GM23248 (cell line): Measurements from ENCODE around the gene JSRP1. TPM values are rescaled to one million over a fixed set of nuclear protein-coding genes. Genes with fewer than 3 reads are reported as not detected.

ENCODE experiments used
- DNase-seq: peaks from one replicate; pipeline ENCODE4 v3.0.0-alpha.2; 2015
- H2AFZ ChIP-seq: fragments of 200-600 bp; sonication (generic); 2 replicates; pipeline ENCODE4 v1.6.1; 2016; ENCODE audit warnings: antibody characterized with exemption
- H3F3A ChIP-seq: fragments of 200-600 bp; sonication (generic); 2 replicates; pipeline ENCODE4 v1.6.1; 2016; ENCODE audit warnings: mild to moderate bottlenecking, antibody characterized with exemption, mixed run types; ENCODE audit not compliant: insufficient read depth
- H3K27ac ChIP-seq: fragments of 200-600 bp; sonication (generic); 2 replicates; pipeline ENCODE4 v1.5.1; 2016; ENCODE audit warnings: mild to moderate bottlenecking
- H3K27me3 ChIP-seq: fragments of 200-600 bp; sonication (generic); replicated peaks from 2 replicates; pipeline ENCODE4 v1.6.1; 2016; ENCODE audit warnings: mild to moderate bottlenecking; ENCODE audit not compliant: insufficient read depth
- H3K36me3 ChIP-seq: fragments of 200-600 bp; sonication (generic); 2 replicates; pipeline ENCODE4 v1.6.1; 2016; ENCODE audit warnings: low read depth, mild to moderate bottlenecking
- H3K4me1 ChIP-seq: fragments of 200-600 bp; sonication (generic); 2 replicates; pipeline ENCODE4 v1.6.1; 2016; ENCODE audit warnings: mild to moderate bottlenecking; ENCODE audit not compliant: insufficient read depth
- H3K4me2 ChIP-seq: fragments of 200-600 bp; sonication (generic); one replicate; pipeline ENCODE4 v1.6.1; 2016; ENCODE audit warnings: mild to moderate bottlenecking; ENCODE audit not compliant: unreplicated experiment
- H3K4me3 ChIP-seq: fragments of 200-600 bp; sonication (generic); 2 replicates; pipeline ENCODE4 v1.5.1; 2016; ENCODE audit warnings: mild to moderate bottlenecking
- H3K79me2 ChIP-seq: fragments of 200-600 bp; sonication (generic); 2 replicates; pipeline ENCODE4 v1.6.1; 2016; ENCODE audit warnings: mild to moderate bottlenecking; ENCODE audit not compliant: insufficient read depth
- H3K9ac ChIP-seq: fragments of 200-600 bp; sonication (generic); 2 replicates; pipeline ENCODE4 v1.6.1; 2016; ENCODE audit warnings: mild to moderate bottlenecking
- H3K9me2 ChIP-seq: fragments of 200-600 bp; sonication (generic); 2 replicates; pipeline ENCODE4 v1.6.1; 2016; ENCODE audit warnings: mixed run types, mild to moderate bottlenecking, moderate library complexity; ENCODE audit not compliant: insufficient read depth
- H3K9me3 ChIP-seq: fragments of 200-600 bp; sonication (generic); one replicate; pipeline ENCODE4 v1.6.1; 2017; ENCODE audit warnings: low read depth
- H4K20me1 ChIP-seq: fragments of 200-600 bp; sonication (generic); 2 replicates; pipeline ENCODE4 v1.6.0; 2016; ENCODE audit not compliant: insufficient read depth
- EZH2 ChIP-seq: fragments of 200-600 bp; sonication (generic); IDR thresholded peaks from 2 replicates; pipeline ENCODE4 v1.6.1; 2018; ENCODE audit warnings: antibody characterized with exemption, mild to moderate bottlenecking; ENCODE audit not compliant: insufficient read depth, poor library complexity, severe bottlenecking
- EZH2phosphoT487 ChIP-seq: fragments of 200-600 bp; sonication (generic); IDR thresholded peaks from 2 replicates; pipeline ENCODE4 v1.6.1; 2018; ENCODE audit warnings: antibody characterized with exemption, moderate library complexity, mild to moderate bottlenecking, low read depth; ENCODE audit not compliant: insufficient read depth
- WGBS, 2 experiments: methylation state at CpG; one replicate each; pipeline ENCODE4 v1.1.6; 2015 to 2017; ENCODE audit warnings: low lambda C conversion rate in 2 of 2, low coverage in 1 of 2; ENCODE audit errors: missing lambda C conversion rate in 2 of 2; 5-methylcytosine and 5-hydroxymethylcytosine counted together
- in situ Hi-C: fragments of 300-500 bp; cut with MboI; formaldehyde crosslinking; loops from 2 replicates; pipeline ENCODE4 v1.15.0; 2020
- polyA plus RNA-seq: library from polyadenylated mRNA; unstranded; fragments of >200 nt; fragmentation: Nextera tagmentation; extraction: Ambion mirVana; gene quantifications from 2 replicates; pipeline ENCODE4 v1.2.1, GENCODE V29; 2016
- total RNA-seq: library from RNA; depleted of rRNA; stranded (reverse); fragments of >200 nt; shearing (Covaris generic); gene quantifications from 2 replicates; pipeline ENCODE4 v1.2.3, GENCODE V29; 2014

The JSRP1 gene
- total and polyA plus RNA-seq, 2 experiments from 2014 or later, result not detected

- Histone ChIP-seq H3K36me3 (no peaks in the 10 kb centered on the region; the same call in 1 of the 2 replicates), H3K4me3 (no peak overlapping the region), H2AFZ (no peak overlapping the region), H3K9me2 (no peaks in the 10 kb centered on the region), H3K9me3 (no peaks in the 10 kb centered on the region), H3K27ac (no peak overlapping the region), H3F3A (no peaks in the 10 kb centered on the region), H3K79me2 (peaks cover 13% of the 10 kb centered on the region; the same call in 1 of the 2 replicates), H3K27me3 (no peaks in the 10 kb centered on the region), H3K4me1 (no peaks in the 10 kb centered on the region), H3K9ac (no peak overlapping the region), H3K4me2 (no peak overlapping the region), H4K20me1 (no peaks in the 10 kb centered on the region)
- in situ Hi-C loops, result no loop called here
- no peak for DNase-seq
- WGBS, 2 experiments, result 93 to 94% methylated on average over 22 of the region's 22 CpGs
- no peak for TF ChIP-seq EZH2
- no peak for TF ChIP-seq EZH2phosphoT487
Measured at GRCh38 chr19:2217591-2217990, 38.6 kb downstream of the JSRP1 start.

GRCh38 chr19:2216361-2217225, 39.6 kb downstream of the JSRP1 start:
- no peaks in the 10 kb centered on the region for H3K9me2 ChIP-seq
- no peaks in the 10 kb centered on the region for H3K27me3 ChIP-seq
- no peak overlapping the region for H3K27ac ChIP-seq
- H3K4me3 ChIP-seq, result no peak overlapping the region
- no peaks in the 10 kb centered on the region; the same call in 1 of the 2 replicates for H3K36me3 ChIP-seq
- no peaks in the 10 kb centered on the region for H3K9me3 ChIP-seq
- H3K4me2 ChIP-seq, result no peak overlapping the region
- no peak overlapping the region for H2AFZ ChIP-seq
- DNase-seq, result no peak
- H3K4me1 ChIP-seq, result no peaks in the 10 kb centered on the region
- H4K20me1 ChIP-seq, result no peaks in the 10 kb centered on the region
- TF ChIP-seq EZH2, result no peak
- TF ChIP-seq EZH2phosphoT487, result no peak
- in situ Hi-C loops, result no loop called here
- H3F3A ChIP-seq, result no peaks in the 10 kb centered on the region
- H3K9ac ChIP-seq, result no peak overlapping the region
- 95 to 96% methylated on average over 42 of the region's 43 CpGs for WGBS, 2 experiments
- H3K79me2 ChIP-seq, result peaks cover 18% of the 10 kb centered on the region; the same call in 1 of the 2 replicates

DNA sequence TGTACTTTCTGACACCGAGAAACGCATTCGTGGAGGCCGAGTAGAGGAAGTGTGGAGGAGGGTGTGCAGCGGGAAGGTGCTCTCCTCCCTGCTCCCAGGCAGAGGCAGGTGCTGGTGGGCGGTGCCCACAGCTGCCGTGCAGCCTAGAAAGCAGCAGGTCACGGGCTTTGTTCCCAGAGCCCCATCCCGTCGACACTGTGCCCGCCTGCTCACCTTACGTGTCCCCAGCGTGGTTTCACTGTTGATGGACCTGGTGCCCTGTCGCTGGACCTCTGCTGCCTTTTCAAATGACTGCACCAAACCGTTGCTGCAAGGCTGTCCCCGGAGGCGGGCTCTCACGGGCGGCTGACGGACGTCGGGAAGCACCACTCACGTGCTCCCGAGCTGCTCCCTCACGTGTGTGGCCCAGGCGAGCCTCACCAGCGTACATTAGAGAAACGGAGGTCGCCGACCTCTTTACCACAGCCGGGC, 40.9 kb downstream of the JSRP1 start:
- TF ChIP-seq EZH2phosphoT487 (no peak), EZH2 (no peak)
- no peaks in the 10 kb centered on the region for H3F3A ChIP-seq
- DNase-seq, result no peak
- H3K9me3 ChIP-seq, result no peaks in the 10 kb centered on the region
- 87 to 88% methylated on average over 31 of the region's 31 CpGs for WGBS, 2 experiments
- H3K4me1 ChIP-seq, result no peaks in the 10 kb centered on the region
- no peak overlapping the region for H2AFZ ChIP-seq
- peaks cover 12% of the 10 kb centered on the region; the same call in 1 of the 2 replicates for H3K79me2 ChIP-seq
- in situ Hi-C loops, result no loop called here
- H3K4me2 ChIP-seq, result no peak overlapping the region
- H3K27ac ChIP-seq, result no peak overlapping the region
- H4K20me1 ChIP-seq, result no peaks in the 10 kb centered on the region
- H3K9ac ChIP-seq, result no peak overlapping the region
- no peaks in the 10 kb centered on the region for H3K27me3 ChIP-seq
- H3K9me2 ChIP-seq, result no peaks in the 10 kb centered on the region
- H3K36me3 ChIP-seq, result no peaks in the 10 kb centered on the region; the same call in 1 of the 2 replicates
- H3K4me3 ChIP-seq, result no peak overlapping the region

GRCh38 chr19:2214251-2214650, 42.0 kb downstream of the JSRP1 start:
- in situ Hi-C loops, result no loop called here
- Histone ChIP-seq H3K4me2 (no peak overlapping the region), H3K9me3 (no peaks in the 10 kb centered on the region), H3K4me3 (no peak overlapping the region), H2AFZ (no peak overlapping the region), H3K79me2 (peaks cover 10% of the 10 kb centered on the region; the same call in 1 of the 2 replicates), H3K27ac (no peak overlapping the region), H3K27me3 (no peaks in the 10 kb centered on the region), H3F3A (0 out of 2 replicates have a peak, but pooled peaks cover under 1% of the 10 kb centered on the region), H3K9ac (no peak overlapping the region), H4K20me1 (no peaks in the 10 kb centered on the region), H3K36me3 (no peaks in the 10 kb centered on the region; the same call in 1 of the 2 replicates), H3K4me1 (no peaks in the 10 kb centered on the region), H3K9me2 (no peaks in the 10 kb centered on the region)
- TF ChIP-seq EZH2phosphoT487, result no peak
- no peak for TF ChIP-seq EZH2
- 84 to 87% methylated on average over 17 of the region's 17 CpGs for WGBS, 2 experiments
- DNase-seq, result no peak
